Osteoblast (primary cell): ENCODE results near the gene SLC13A3. TPM values are rescaled to one million over a fixed set of nuclear protein-coding genes. Genes with fewer than 3 reads are reported as not detected.

Experiments used
- DNase-seq: peaks from one replicate; pipeline ENCODE4 v3.0.0; 2011; ENCODE audit warnings: low spot score, mixed read lengths; ENCODE audit not compliant: insufficient read length; ENCODE audit errors: missing footprints
- H2AFZ ChIP-seq: 2 replicates; pipeline ENCODE4 v1.6.0; 2011; ENCODE audit warnings: mild to moderate bottlenecking, low read length
- H3K27ac ChIP-seq: 2 replicates; pipeline ENCODE4 v1.5.1; 2011; ENCODE audit warnings: mild to moderate bottlenecking, low read depth, low read length, moderate library complexity
- H3K27me3 ChIP-seq: 2 replicates; pipeline ENCODE4 v1.6.0; 2012; ENCODE audit warnings: mild to moderate bottlenecking, control low read depth, inconsistent platforms, low read length, moderate library complexity; ENCODE audit not compliant: insufficient read depth
- H3K36me3 ChIP-seq: 2 replicates; pipeline ENCODE4 v1.5.1; 2011; ENCODE audit warnings: mild to moderate bottlenecking, low read length, control low read depth, moderate library complexity; ENCODE audit not compliant: insufficient read depth
- H3K4me1 ChIP-seq: 2 replicates; pipeline ENCODE4 v1.5.1; 2011; ENCODE audit warnings: mild to moderate bottlenecking, low read length, control low read depth, moderate library complexity; ENCODE audit not compliant: insufficient read depth
- H3K4me2 ChIP-seq: 2 replicates; pipeline ENCODE4 v1.6.0; 2011; ENCODE audit warnings: mild to moderate bottlenecking, low read length; ENCODE audit not compliant: insufficient read depth
- H3K4me3 ChIP-seq: fragments of 200-600 bp; sonication (generic); 3 replicates; pipeline ENCODE4 v1.5.1; 2012; ENCODE audit warnings: mild to moderate bottlenecking, low read length, inconsistent platforms; ENCODE audit not compliant: insufficient read depth
- H3K79me2 ChIP-seq: 2 replicates; pipeline ENCODE4 v1.6.0; 2012; ENCODE audit warnings: mild to moderate bottlenecking, low read length, control low read depth, inconsistent platforms; ENCODE audit not compliant: insufficient read depth
- H3K9me3 ChIP-seq: 2 replicates; pipeline ENCODE4 v1.5.1; 2011; ENCODE audit warnings: low read depth, low read length, control low read depth
- H4K20me1 ChIP-seq: 2 replicates; pipeline ENCODE4 v1.6.0; 2012; ENCODE audit warnings: mild to moderate bottlenecking, low read length, control low read depth; ENCODE audit not compliant: insufficient read depth
- total RNA-seq: library from RNA; depleted of rRNA; stranded (reverse); fragments of >200 nt; gene quantifications from 2 replicates; pipeline ENCODE4 v1.2.3, GENCODE V29; 2012
- TF ChIP-seq, protein P1 (sequence below): IDR thresholded peaks from 2 replicates; pipeline ENCODE4 v1.5.1; 2011; ENCODE audit warnings: mild to moderate bottlenecking, low read depth, low read length, moderate library complexity; ENCODE audit errors: extremely low read depth

Gene SLC13A3
- total RNA-seq, 1 donor = 1.8 TPM

DNA sequence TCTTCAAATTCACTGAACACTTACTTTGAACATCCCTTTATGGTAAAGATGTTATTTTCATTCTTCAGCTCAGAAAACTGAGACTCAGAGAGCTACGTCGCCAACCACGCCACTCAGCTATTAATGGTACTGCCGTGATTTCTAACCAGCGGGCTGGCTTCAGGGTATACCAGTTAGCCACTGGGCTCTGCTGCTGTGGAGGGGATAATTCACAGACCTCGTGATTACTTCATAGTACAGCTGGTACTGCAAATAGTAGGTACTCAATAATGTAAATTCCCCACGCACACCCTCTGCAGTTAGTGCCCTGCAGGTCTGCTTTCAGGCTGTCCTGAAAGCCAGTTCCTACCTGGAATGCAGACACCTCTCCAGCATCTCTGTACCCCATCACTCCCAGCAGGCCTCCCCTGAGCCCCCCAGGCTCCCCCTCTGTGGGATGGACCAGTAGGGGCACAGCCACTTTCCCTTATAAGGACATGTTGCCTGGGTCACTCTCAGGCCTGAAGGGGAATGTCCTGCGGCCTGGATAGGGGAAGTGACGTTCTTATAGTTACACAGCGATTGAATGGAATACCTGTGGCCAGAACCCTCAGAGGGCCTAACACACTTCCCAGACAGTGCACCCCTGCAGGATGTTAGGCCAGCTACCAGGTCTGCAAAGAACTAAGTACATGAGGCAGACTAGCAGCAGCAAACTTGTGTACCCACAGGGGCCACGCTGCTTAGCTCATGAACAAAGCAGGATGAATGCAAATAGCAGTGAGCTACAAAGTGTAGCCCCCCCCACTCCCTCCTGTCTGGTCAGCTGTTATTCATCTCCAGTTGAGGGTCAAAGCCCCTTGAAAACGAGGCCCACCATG lies 99.5 kb downstream of the SLC13A3 start:
- Histone ChIP-seq H3K79me2 (no peaks in the 10 kb centered on the region), H3K4me1 (peaks cover under 1% of the 10 kb centered on the region), H3K9me3 (no peaks in the 10 kb centered on the region), H3K4me2 (no peak overlapping the region), H3K36me3 (no peaks in the 10 kb centered on the region), H3K27ac (no peak overlapping the region), H3K4me3 (no peak overlapping the region), H2AFZ (no peak overlapping the region), H3K27me3 (peaks cover 4% of the 10 kb centered on the region), H4K20me1 (no peaks in the 10 kb centered on the region)
- TF ChIP-seq, protein P1, sequence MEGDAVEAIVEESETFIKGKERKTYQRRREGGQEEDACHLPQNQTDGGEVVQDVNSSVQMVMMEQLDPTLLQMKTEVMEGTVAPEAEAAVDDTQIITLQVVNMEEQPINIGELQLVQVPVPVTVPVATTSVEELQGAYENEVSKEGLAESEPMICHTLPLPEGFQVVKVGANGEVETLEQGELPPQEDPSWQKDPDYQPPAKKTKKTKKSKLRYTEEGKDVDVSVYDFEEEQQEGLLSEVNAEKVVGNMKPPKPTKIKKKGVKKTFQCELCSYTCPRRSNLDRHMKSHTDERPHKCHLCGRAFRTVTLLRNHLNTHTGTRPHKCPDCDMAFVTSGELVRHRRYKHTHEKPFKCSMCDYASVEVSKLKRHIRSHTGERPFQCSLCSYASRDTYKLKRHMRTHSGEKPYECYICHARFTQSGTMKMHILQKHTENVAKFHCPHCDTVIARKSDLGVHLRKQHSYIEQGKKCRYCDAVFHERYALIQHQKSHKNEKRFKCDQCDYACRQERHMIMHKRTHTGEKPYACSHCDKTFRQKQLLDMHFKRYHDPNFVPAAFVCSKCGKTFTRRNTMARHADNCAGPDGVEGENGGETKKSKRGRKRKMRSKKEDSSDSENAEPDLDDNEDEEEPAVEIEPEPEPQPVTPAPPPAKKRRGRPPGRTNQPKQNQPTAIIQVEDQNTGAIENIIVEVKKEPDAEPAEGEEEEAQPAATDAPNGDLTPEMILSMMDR = no peak
- no peak for DNase-seq

DNA sequence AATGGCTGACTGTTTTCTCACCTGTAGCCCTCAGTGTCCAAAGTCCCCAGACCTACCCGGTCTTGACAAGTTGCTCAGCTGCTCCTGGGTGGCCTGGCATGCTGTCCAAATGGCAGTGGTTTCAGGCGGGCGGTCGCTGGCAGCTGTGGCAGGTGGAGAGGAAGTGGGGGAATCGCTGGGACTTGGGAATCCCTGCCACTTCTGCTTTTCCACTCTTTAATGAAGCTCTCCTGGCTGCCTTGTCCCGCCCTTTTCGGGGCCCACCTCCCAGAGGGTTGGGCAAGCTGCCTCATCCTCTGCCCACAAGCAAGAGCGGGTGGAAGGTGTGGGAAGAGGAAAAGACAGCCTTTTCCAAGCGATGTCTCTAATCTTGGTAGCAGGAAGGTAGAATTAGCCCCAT lies 100.8 kb downstream of the SLC13A3 start, which contains the start of gene OCSTAMP:
Gene OCSTAMP, minus strand, starts transcription at position 194 of the 400 bp plus-strand sequence. Its CDS starts 94 bp downstream, at position 100.
- Histone ChIP-seq H3K27me3 (peaks cover 4% of the 10 kb centered on the region), H3K9me3 (no peaks in the 10 kb centered on the region), H3K4me2 (no peak within 1 kb of the TSS), H3K36me3 (no peaks in the 10 kb centered on the region), H3K79me2 (no peaks in the 10 kb centered on the region), H3K4me1 (no peaks in the 10 kb centered on the region), H3K27ac (no peak within 1 kb of the TSS), H3K4me3 (no peak within 1 kb of the TSS), H4K20me1 (no peaks in the 10 kb centered on the region), H2AFZ (no peak within 1 kb of the TSS)
- TF ChIP-seq, protein P1 = no peak
- DNase-seq = no peak

DNA sequence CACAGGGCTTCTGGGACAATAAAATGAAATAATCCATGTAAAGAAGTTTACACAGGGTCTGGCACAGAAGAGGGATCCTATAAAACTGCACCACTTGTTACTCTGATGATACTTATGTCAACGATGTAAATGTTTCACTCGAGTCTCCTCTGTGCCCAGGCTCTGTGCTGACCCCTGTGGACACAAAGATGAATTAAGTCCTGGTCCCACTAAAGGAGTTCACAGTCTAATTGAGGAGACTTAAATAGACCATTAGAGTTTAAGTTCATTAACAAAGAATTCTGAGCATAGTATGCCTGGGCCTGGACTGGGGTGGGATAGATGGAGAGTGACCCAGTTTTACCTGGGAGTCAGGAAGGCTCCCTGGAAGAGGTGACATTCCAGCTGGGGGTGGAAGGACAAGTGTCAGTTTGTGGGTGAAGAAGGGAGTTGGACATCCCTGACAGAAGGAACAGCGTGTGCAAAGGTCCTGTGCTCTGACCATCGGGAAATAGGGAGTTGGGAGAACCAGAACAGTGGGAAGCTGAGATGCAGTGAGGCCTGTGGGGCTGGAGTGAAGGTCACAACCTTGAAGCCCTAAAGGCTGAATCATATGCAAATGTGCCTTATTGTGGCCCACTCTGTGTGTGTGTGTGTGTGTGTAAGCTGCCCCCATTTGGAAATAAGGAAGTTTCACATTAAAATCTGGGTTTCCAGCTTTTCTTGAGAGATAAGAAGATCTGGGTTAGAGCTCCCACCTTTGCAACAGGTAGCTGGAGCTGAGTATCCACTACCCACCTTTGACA lies 101.9 kb downstream of the SLC13A3 start:
- peaks cover 3% of the 10 kb centered on the region for H3K4me1 ChIP-seq
- no peaks in the 10 kb centered on the region for H3K79me2 ChIP-seq
- no peak overlapping the region for H3K4me2 ChIP-seq
- H2AFZ ChIP-seq = no peak overlapping the region
- H3K27me3 ChIP-seq = peaks cover 4% of the 10 kb centered on the region
- no peak overlapping the region for H3K27ac ChIP-seq
- no peak overlapping the region for H3K4me3 ChIP-seq
- TF ChIP-seq, protein P1 = no peak
- no peak for DNase-seq
- H3K36me3 ChIP-seq = no peaks in the 10 kb centered on the region
- no peaks in the 10 kb centered on the region for H4K20me1 ChIP-seq
- H3K9me3 ChIP-seq = no peaks in the 10 kb centered on the region

- H3K4me3 ChIP-seq = no peak overlapping the region
- H3K27me3 ChIP-seq = peaks cover 4% of the 10 kb centered on the region
- H3K9me3 ChIP-seq = no peaks in the 10 kb centered on the region
- TF ChIP-seq, protein P1 = no peak
- no peak for DNase-seq
- no peaks in the 10 kb centered on the region for H3K36me3 ChIP-seq
- no peaks in the 10 kb centered on the region for H3K79me2 ChIP-seq
- peaks cover 3% of the 10 kb centered on the region for H3K4me1 ChIP-seq
- H3K27ac ChIP-seq = no peak overlapping the region
- no peak overlapping the region for H2AFZ ChIP-seq
- H3K4me2 ChIP-seq = no peak overlapping the region
- no peaks in the 10 kb centered on the region for H4K20me1 ChIP-seq
Observed at GRCh38 chr20:46548688-46549087, 102.6 kb downstream of the SLC13A3 start.
